Rectal smooth muscle tissue (tissue), 1 donor: ENCODE results near the gene ANKRD37.

ENCODE experiments used
- H3K27ac ChIP-seq: one replicate; pipeline ENCODE4 v1.7.0; 2013; ENCODE audit warnings: low read depth, low read length, inconsistent platforms
- H3K27me3 ChIP-seq: one replicate; pipeline ENCODE4 v1.7.0; 2013; ENCODE audit warnings: low read length; ENCODE audit not compliant: control insufficient read depth, insufficient read depth
- H3K36me3 ChIP-seq: one replicate; pipeline ENCODE4 v1.7.0; 2013; ENCODE audit warnings: low read length; ENCODE audit not compliant: control insufficient read depth, insufficient read depth
- H3K4me1 ChIP-seq: one replicate; pipeline ENCODE4 v1.7.0; 2013; ENCODE audit warnings: low read length; ENCODE audit not compliant: control insufficient read depth, insufficient read depth
- H3K4me3 ChIP-seq: one replicate; pipeline ENCODE4 v1.7.0; 2013; ENCODE audit warnings: low read length
- H3K9ac ChIP-seq: one replicate; pipeline ENCODE4 v1.7.0; 2013; ENCODE audit warnings: low read length

The ANKRD37 gene

DNA sequence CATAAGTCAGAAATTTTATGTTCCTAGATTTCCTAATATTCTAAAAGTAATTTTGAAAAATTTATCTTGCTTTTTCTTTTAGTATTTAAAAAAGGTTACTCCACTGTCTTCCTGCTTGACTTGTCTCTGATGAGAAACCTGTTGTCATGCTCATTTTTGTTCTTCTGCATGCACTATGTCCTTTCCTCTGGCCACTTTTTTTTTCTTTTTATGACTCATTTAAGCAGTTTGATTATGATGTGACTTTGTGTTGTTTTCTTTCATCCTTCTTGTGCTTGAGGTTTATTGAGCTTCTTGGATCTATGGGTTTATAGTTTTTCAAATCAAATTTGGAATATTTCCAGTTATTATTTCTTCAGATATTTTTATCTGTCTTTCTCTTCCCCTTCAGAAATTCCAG lies 41.2 kb downstream of the ANKRD37 start:
- H3K4me3 ChIP-seq, result no peak overlapping the region

DNA sequence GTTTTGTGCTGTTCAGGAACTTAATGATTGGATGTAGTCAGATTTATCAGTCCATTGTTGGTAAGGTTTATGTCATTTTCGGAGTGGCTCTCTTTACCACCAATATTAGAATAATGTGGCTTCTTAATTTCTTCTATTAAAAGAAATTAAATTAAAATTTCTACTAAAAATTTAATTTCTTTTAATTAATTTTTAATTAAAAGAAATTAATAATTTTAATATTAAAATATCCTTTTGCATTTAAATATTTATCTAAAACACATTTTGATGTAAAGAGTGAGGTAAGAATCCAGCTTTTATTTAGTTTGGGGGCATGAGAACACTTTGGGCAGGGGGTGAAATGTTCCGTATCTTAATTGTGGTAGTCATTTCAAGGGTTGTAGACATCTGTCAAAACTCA lies 44.8 kb downstream of the ANKRD37 start:
- no peaks in the 10 kb centered on the region for H3K4me1 ChIP-seq
- H3K36me3 ChIP-seq, result no peaks in the 10 kb centered on the region
- no peak overlapping the region for H3K27ac ChIP-seq
- H3K4me3 ChIP-seq, result no peak overlapping the region
- no peak overlapping the region for H3K9ac ChIP-seq
- no peaks in the 10 kb centered on the region for H3K27me3 ChIP-seq

More for the DNA sequence above, 41.2 kb downstream of the ANKRD37 start:
- Histone ChIP-seq H3K4me1 (no peaks in the 10 kb centered on the region), H3K9ac (no peak overlapping the region), H3K36me3 (no peaks in the 10 kb centered on the region), H3K27me3 (no peaks in the 10 kb centered on the region), H3K27ac (no peak overlapping the region)

DNA sequence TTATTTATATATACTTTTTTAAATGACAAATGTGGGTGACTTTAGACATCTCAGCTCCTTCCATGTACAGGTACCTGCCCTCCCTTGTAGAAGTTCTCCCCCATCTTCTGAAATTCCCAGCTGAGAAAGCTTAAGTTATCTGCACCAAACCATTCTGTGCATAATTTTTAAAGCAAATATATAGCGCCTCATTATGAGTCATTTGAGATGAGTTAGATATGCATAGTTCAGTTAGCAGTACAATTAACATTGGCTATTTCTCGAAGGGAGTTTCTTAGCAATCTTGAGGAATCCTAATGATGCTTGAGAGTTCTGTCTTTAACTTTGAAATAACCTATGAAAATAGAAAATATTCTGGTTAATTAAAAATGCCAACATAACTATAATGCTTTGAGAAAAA lies 48.6 kb downstream of the ANKRD37 start:
- H3K36me3 ChIP-seq, result no peaks in the 10 kb centered on the region
- no peak overlapping the region for H3K9ac ChIP-seq
- H3K27me3 ChIP-seq, result no peaks in the 10 kb centered on the region
- H3K4me1 ChIP-seq, result no peaks in the 10 kb centered on the region
- no peak overlapping the region for H3K27ac ChIP-seq
- no peak overlapping the region for H3K4me3 ChIP-seq
